ENCODE data around the gene PLEKHA6. TPM values are rescaled to one million over a fixed set of nuclear protein-coding genes. Genes with fewer than 3 reads are reported as not detected.

The PLEKHA6 gene
- total and polyA plus RNA-seq, 2 of the 8 experiments (the other 6 are each of a cell fraction or from before 2014, with no cell fraction given), result 4.8 to 20.2 TPM

DNA sequence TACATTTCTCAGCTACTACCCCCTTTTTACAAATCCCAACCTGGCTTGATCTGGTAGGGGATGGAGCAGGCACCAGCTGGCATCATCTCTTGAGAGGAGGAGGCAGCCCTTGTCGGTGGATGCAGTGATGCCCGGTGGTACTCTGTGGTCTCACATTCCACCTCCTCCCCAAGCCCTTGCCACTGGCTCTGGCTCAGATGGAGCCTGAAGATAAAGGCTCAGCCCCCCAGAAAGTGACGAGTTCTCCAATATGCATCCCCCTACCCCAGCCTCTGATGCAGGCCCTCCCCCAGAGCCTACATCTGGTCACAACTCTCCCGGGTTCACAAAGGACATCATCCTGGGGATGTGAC, 142.1 kb downstream of the PLEKHA6 start:
- H4K8ac ChIP-seq (ENCODE audit: extremely low read depth, insufficient read depth, low read length), result no peak overlapping the region
- DNase-seq (ENCODE audit: low read depth in 1 of 2, low spot score in 2 of 2), result no peak
- no peak overlapping the region for H3K18ac ChIP-seq (ENCODE audit: extremely low read depth, low read length)
- no peak overlapping the region for H2AFZ ChIP-seq (ENCODE audit: low read length)
- H3K36me3 ChIP-seq (ENCODE audit: control insufficient read depth in 2 of 4, insufficient read depth in 4 of 4, low read length in 3 of 4), result no peaks in the 10 kb centered on the region
- H3K79me2 ChIP-seq (ENCODE audit: control insufficient read depth in 1 of 2, insufficient read depth in 2 of 2, low read length in 2 of 2), result no peaks in the 10 kb centered on the region
- H3K23ac ChIP-seq (ENCODE audit: insufficient read length), result no peak overlapping the region
- no peaks in the 10 kb centered on the region for H4K20me1 ChIP-seq (replicated peaks in 1 of 2; ENCODE audit: control insufficient read depth in 1 of 2, insufficient read depth in 2 of 2, low read length in 2 of 2)
- no peak overlapping the region for H3K4me2 ChIP-seq (ENCODE audit: insufficient read depth in 1 of 2, low read depth in 2 of 2, low read length in 2 of 2)
- no peak overlapping the region for H2BK20ac ChIP-seq (ENCODE audit: low read length)
- no peak overlapping the region for H2BK12ac ChIP-seq (ENCODE audit: low read depth, low read length)
- H2BK120ac ChIP-seq (replicated peaks; ENCODE audit: low read depth, low read length), result no peak overlapping the region
- H3K79me1 ChIP-seq (ENCODE audit: low read depth, low read length), result no peaks in the 10 kb centered on the region
- 79% methylated on average over 4 of the region's 4 CpGs; no CpG with 5 or more reads in 1 of the 2 experiments for WGBS, 2 experiments (ENCODE audit: extremely low coverage in 1 of 2, insufficient coverage in 1 of 2, insufficient read length in 1 of 2, insufficient replicate concordance in 2 of 2, low coverage in 1 of 2, low lambda C conversion rate in 2 of 2, missing lambda C conversion rate in 1 of 2)
- no peak overlapping the region for H2AK5ac ChIP-seq (ENCODE audit: low read depth, low read length)
- no peaks in the 10 kb centered on the region for H3K9me3 ChIP-seq (ENCODE audit: insufficient read depth in 2 of 2, low read depth in 1 of 2, low read length in 1 of 2)
- no peak overlapping the region for H3K56ac ChIP-seq (replicated peaks; ENCODE audit: insufficient read length, low read depth, low read length)
- no peak overlapping the region for H3K14ac ChIP-seq (ENCODE audit: insufficient read length)
- no peak for FAIRE-seq
- ChIA-PET CTCF (ENCODE audit: partially characterized antibody) (interaction anchor here (1.1 to 9.9 kb wide), 8 partner anchors 9 to 149 kb away, joined by 3 to 156 read pairs (median 6); partner anchors contain the start of gene PLEKHA6), POLR2A (ENCODE audit: partially characterized antibody) (no interaction called here)
- no peak overlapping the region for H4K5ac ChIP-seq (ENCODE audit: insufficient read length, low read depth, low read length)
- no peaks in the 10 kb centered on the region for H3K27me3 ChIP-seq (replicated peaks in 1 of 4; ENCODE audit: control insufficient read depth in 3 of 4, extremely low read depth in 1 of 4, insufficient read depth in 3 of 4, low read length in 3 of 4)
- H3K4me1 ChIP-seq (replicated peaks in 1 of 4; ENCODE audit: control insufficient read depth in 3 of 4, insufficient read depth in 4 of 4, low read length in 3 of 4), result peaks cover 0 to 4% (median 2%) of the 10 kb centered on the region in 4 experiments; a peak in 3 of 7 replicates
- no peak overlapping the region for H3K9ac ChIP-seq (replicated peaks in 1 of 4; ENCODE audit: extremely low read depth in 1 of 4, low read depth in 3 of 4, low read length in 3 of 4)
- H3K23me2 ChIP-seq (ENCODE audit: low read depth, low read length), result peaks cover 10% of the 10 kb centered on the region; the same call in 1 of the 2 replicates
- no peak overlapping the region for H3K4me3 ChIP-seq (ENCODE audit: extremely low read depth in 1 of 4, insufficient read depth in 2 of 4, low read depth in 3 of 4, low read length in 4 of 4)
- no peak overlapping the region for H2BK5ac ChIP-seq (ENCODE audit: low read depth, low read length)
- no peak overlapping the region for H4K91ac ChIP-seq (replicated peaks; ENCODE audit: insufficient read length, low read length)
- H2BK15ac ChIP-seq (ENCODE audit: low read length), result no peak overlapping the region
- H3K4ac ChIP-seq (replicated peaks; ENCODE audit: insufficient read length, low read depth, low read length), result no peak overlapping the region
- H3K27ac ChIP-seq (ENCODE audit: low read depth, low read length), result no peak overlapping the region
- TF ChIP-seq SIN3A (conservative IDR thresholded peaks at IDR 0.05 in 1 of 2, IDR thresholded peaks at IDR 0.05 in 1 of 2; ENCODE audit: low read depth in 1 of 2, low read length in 2 of 2) (no peak), EGR1 (IDR thresholded peaks at IDR 0.05; ENCODE audit: borderline replicate concordance, low read depth, low read length) (no peak), ASH2L (IDR thresholded peaks at IDR 0.05; ENCODE audit: low read length) (no peak), RXRA (IDR thresholded peaks at IDR 0.05; ENCODE audit: insufficient read depth, low read depth, low read length) (no peak), HDAC6 (IDR thresholded peaks at IDR 0.05; ENCODE audit: low read depth, low read length) (no peak), BACH1 (IDR thresholded peaks at IDR 0.05; ENCODE audit: low read length) (no peak), NRF1 (IDR thresholded peaks at IDR 0.05; ENCODE audit: low read depth, low read length) (no peak), RNF2 (IDR thresholded peaks at IDR 0.05; ENCODE audit: borderline replicate concordance, low read depth, low read length, missing control alignments, poor library complexity, severe bottlenecking) (no peak), TEAD4 (IDR thresholded peaks at IDR 0.05; ENCODE audit: low read depth, low read length) (no peak), EP300 (IDR thresholded peaks at IDR 0.05; ENCODE audit: borderline replicate concordance in 1 of 2, low read depth in 2 of 2, low read length in 2 of 2) (no peak), KDM1A (IDR thresholded peaks at IDR 0.05; ENCODE audit: borderline replicate concordance, low read length) (no peak), NANOG (IDR thresholded peaks at IDR 0.05; ENCODE audit: insufficient read depth, low read depth, low read length, poor library complexity, severe bottlenecking) (no peak)
- TF ChIP-seq, protein P1, sequence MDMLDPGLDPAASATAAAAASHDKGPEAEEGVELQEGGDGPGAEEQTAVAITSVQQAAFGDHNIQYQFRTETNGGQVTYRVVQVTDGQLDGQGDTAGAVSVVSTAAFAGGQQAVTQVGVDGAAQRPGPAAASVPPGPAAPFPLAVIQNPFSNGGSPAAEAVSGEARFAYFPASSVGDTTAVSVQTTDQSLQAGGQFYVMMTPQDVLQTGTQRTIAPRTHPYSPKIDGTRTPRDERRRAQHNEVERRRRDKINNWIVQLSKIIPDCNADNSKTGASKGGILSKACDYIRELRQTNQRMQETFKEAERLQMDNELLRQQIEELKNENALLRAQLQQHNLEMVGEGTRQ (IDR thresholded peaks at IDR 0.05; ENCODE audit: low read length), result no peak
